ENCODE data around the gene PAQR7.

Gene PAQR7

DNA sequence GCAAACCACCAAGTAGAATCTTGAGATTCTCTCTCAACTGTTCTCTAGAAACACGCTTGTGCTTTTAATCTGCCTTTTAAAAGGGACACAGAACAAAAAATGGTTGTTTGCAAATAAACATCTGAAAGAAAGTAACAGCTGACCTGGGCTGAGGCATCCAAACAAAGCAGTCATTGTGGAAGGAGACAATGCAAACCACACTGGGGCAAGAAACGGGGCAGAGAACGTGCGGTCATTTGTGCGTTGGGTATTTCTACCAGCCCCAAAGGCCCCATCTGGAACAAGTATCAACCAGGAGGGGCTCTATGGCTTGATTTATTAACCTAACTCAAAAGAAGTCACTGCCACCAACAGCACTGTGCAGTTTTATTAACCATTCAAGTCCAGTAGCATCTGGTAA is 24.7 kb upstream of the PAQR7 start:
- Histone ChIP-seq H3K27ac (ENCODE audit: low read length, poor library complexity, severe bottlenecking) (no peak overlapping the region), H4K91ac (ENCODE audit: low read length) (no peak overlapping the region), H2BK120ac (ENCODE audit: low read depth, low read length) (no peak overlapping the region), H3K9me3 (ENCODE audit: control insufficient read depth, low read length) (no peaks in the 10 kb centered on the region), H2BK12ac (ENCODE audit: low read length in 2 of 2) (no peak overlapping the region), H3K79me1 (replicated peaks; ENCODE audit: low read length, poor library complexity, severe bottlenecking) (peaks cover 24% of the 10 kb centered on the region), H3K4me2 (ENCODE audit: low read length, poor library complexity, severe bottlenecking) (no peak overlapping the region), H3K9ac (ENCODE audit: low read length) (no peak overlapping the region), H3K23ac (ENCODE audit: low read length in 2 of 2) (no peak overlapping the region), H4K8ac (ENCODE audit: low read length) (no peak overlapping the region), H2AK5ac (ENCODE audit: low read length, severe bottlenecking) (no peak overlapping the region), H3K14ac (ENCODE audit: low read length in 2 of 2) (no peak overlapping the region), H3K27me3 (ENCODE audit: control insufficient read depth in 1 of 2, insufficient read depth in 1 of 2, low read length in 2 of 2) (no peaks in the 10 kb centered on the region), H3K36me3 (ENCODE audit: control insufficient read depth in 1 of 2, insufficient read depth in 2 of 2, low read depth in 1 of 2, low read length in 2 of 2) (peaks cover 21 to 31% of the 10 kb centered on the region in 2 experiments), H3K4me1 (ENCODE audit: control insufficient read depth, insufficient read depth, low read depth, low read length) (peaks cover 13% of the 10 kb centered on the region), H2BK5ac (ENCODE audit: low read depth, low read length, poor library complexity, severe bottlenecking) (no peak overlapping the region), H2BK15ac (ENCODE audit: low read depth, poor library complexity, severe bottlenecking) (no peak overlapping the region), H3K4me3 (ENCODE audit: insufficient read depth in 1 of 2, low read depth in 1 of 2, low read length in 2 of 2) (no peak overlapping the region), H3K4ac (ENCODE audit: low read depth in 1 of 2, low read length in 2 of 2) (no peak overlapping the region), H3K18ac (ENCODE audit: low read depth in 1 of 2, low read length in 2 of 2) (no peak overlapping the region), H2AFZ (ENCODE audit: low read depth, low read length) (no peak overlapping the region)
- WGBS: 98% methylated on average over 5 of the region's 5 CpGs
- no peak for DNase-seq

DNA sequence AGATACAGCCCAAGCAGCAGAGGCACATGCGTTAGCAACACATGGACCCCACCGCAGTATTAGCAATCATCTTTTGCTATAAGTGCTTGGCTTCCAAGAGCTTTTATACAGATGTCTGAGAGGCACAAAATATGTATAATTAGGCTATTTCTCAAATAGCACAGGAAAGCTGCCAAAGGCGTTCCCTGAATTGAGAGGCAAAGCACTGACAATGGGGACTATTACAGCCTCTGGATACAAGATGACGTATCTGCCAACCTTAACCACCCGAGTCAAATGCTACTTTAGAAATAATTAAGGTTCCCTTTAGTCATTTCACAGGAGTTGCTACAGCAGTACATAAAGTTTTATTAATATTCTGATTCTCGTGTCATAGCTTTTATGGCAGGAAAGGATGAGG is 24.3 kb upstream of the PAQR7 start:
- H3K79me1 ChIP-seq (replicated peaks; ENCODE audit: low read length, poor library complexity, severe bottlenecking): peaks cover 25% of the 10 kb centered on the region
- H3K4ac ChIP-seq (ENCODE audit: low read depth in 1 of 2, low read length in 2 of 2): no peak overlapping the region
- H4K8ac ChIP-seq (ENCODE audit: low read length): no peak overlapping the region
- no peak overlapping the region for H3K9ac ChIP-seq (ENCODE audit: low read length)
- H3K14ac ChIP-seq (ENCODE audit: low read length in 2 of 2): no peak overlapping the region
- no peak overlapping the region for H3K23ac ChIP-seq (ENCODE audit: low read length in 2 of 2)
- over 99% methylated on average over 5 of the region's 6 CpGs for WGBS
- no peak overlapping the region for H2BK5ac ChIP-seq (ENCODE audit: low read depth, low read length, poor library complexity, severe bottlenecking)
- H3K4me2 ChIP-seq (ENCODE audit: low read length, poor library complexity, severe bottlenecking): no peak overlapping the region
- H3K18ac ChIP-seq (ENCODE audit: low read depth in 1 of 2, low read length in 2 of 2): no peak overlapping the region
- H3K27ac ChIP-seq (ENCODE audit: low read length, poor library complexity, severe bottlenecking): no peak overlapping the region
- no peak overlapping the region for H3K4me3 ChIP-seq (ENCODE audit: insufficient read depth in 1 of 2, low read depth in 1 of 2, low read length in 2 of 2)
- no peaks in the 10 kb centered on the region for H3K27me3 ChIP-seq (ENCODE audit: control insufficient read depth in 1 of 2, insufficient read depth in 1 of 2, low read length in 2 of 2)
- H4K91ac ChIP-seq (ENCODE audit: low read length): no peak overlapping the region
- no peak overlapping the region for H2BK15ac ChIP-seq (ENCODE audit: low read depth, poor library complexity, severe bottlenecking)
- DNase-seq: no peak
- H3K36me3 ChIP-seq (ENCODE audit: control insufficient read depth in 1 of 2, insufficient read depth in 2 of 2, low read depth in 1 of 2, low read length in 2 of 2): peaks cover 21 to 31% of the 10 kb centered on the region in 2 experiments
- no peak overlapping the region for H2BK12ac ChIP-seq (ENCODE audit: low read length in 2 of 2)
- no peaks in the 10 kb centered on the region for H3K9me3 ChIP-seq (ENCODE audit: control insufficient read depth, low read length)
- no peak overlapping the region for H2AK5ac ChIP-seq (ENCODE audit: low read length, severe bottlenecking)
- no peak overlapping the region for H2AFZ ChIP-seq (ENCODE audit: low read depth, low read length)
- peaks cover 13% of the 10 kb centered on the region for H3K4me1 ChIP-seq (ENCODE audit: control insufficient read depth, insufficient read depth, low read depth, low read length)
- H2BK120ac ChIP-seq (ENCODE audit: low read depth, low read length): no peak overlapping the region

DNA sequence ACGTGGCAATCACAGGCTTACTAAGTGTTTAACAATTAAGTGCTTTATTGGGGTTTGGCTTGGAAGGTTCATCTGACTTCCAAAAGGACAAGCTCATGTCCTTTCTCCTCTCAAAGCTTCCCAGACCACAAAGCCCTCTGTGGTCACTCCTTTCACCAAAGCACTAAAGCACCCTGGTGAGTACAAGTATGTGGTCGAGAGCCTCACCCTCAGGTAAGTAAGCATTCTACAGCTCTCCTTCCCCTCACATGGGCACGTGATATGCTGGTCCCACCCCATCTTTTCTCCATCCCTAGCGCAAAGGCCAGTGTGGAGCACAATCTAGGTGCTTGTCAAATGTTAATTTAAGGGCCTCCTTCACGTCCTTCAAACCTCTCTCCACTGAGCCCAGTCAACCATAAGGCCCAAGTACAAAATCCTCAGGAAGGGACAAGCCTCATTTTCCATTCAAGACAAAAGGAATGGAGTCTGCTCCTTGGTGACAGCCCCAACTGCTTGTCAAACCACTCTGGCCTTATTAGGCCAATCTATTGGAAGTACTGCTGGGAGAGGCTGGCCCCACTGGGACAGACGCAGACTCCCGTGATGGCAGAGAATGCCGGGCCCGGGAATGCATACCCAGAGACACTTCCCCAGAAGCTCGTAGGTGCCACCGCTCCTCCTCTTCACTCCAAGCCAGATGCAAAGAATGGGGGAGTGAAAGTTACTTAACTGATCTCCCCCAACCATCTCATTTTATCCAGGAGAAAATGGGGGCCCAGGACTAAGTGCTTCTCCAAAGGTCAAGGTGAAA is 22.9 kb upstream of the PAQR7 start:
- no peak overlapping the region for H3K4ac ChIP-seq (ENCODE audit: low read depth in 1 of 2, low read length in 2 of 2)
- H3K36me3 ChIP-seq (ENCODE audit: control insufficient read depth in 1 of 2, insufficient read depth in 2 of 2, low read depth in 1 of 2, low read length in 2 of 2): peaks cover 25 to 31% of the 10 kb centered on the region in 2 experiments
- H3K4me3 ChIP-seq (ENCODE audit: insufficient read depth in 1 of 2, low read depth in 1 of 2, low read length in 2 of 2): no peak overlapping the region
- H2BK120ac ChIP-seq (ENCODE audit: low read depth, low read length): no peak overlapping the region
- H2BK5ac ChIP-seq (ENCODE audit: low read depth, low read length, poor library complexity, severe bottlenecking): no peak overlapping the region
- no peak overlapping the region for H3K27ac ChIP-seq (ENCODE audit: low read length, poor library complexity, severe bottlenecking)
- no peak overlapping the region for H2BK12ac ChIP-seq (ENCODE audit: low read length in 2 of 2)
- H2AFZ ChIP-seq (ENCODE audit: low read depth, low read length): no peak overlapping the region
- no peak overlapping the region for H4K91ac ChIP-seq (ENCODE audit: low read length)
- H3K14ac ChIP-seq (ENCODE audit: low read length in 2 of 2): no peak overlapping the region
- no peaks in the 10 kb centered on the region for H3K27me3 ChIP-seq (ENCODE audit: control insufficient read depth in 1 of 2, insufficient read depth in 1 of 2, low read length in 2 of 2)
- no peak overlapping the region for H2AK5ac ChIP-seq (ENCODE audit: low read length, severe bottlenecking)
- H3K9me3 ChIP-seq (ENCODE audit: control insufficient read depth, low read length): no peaks in the 10 kb centered on the region
- H3K4me1 ChIP-seq (ENCODE audit: control insufficient read depth, insufficient read depth, low read depth, low read length): peaks cover 12% of the 10 kb centered on the region
- H4K8ac ChIP-seq (ENCODE audit: low read length): peak overlapping the region; percentile 23
- no peak overlapping the region for H2BK15ac ChIP-seq (ENCODE audit: low read depth, poor library complexity, severe bottlenecking)
- no peak overlapping the region for H3K9ac ChIP-seq (ENCODE audit: low read length)
- H3K18ac ChIP-seq (ENCODE audit: low read depth in 1 of 2, low read length in 2 of 2): no peak overlapping the region
- no peak overlapping the region for H3K4me2 ChIP-seq (ENCODE audit: low read length, poor library complexity, severe bottlenecking)
- peaks cover 32% of the 10 kb centered on the region for H3K79me1 ChIP-seq (replicated peaks; ENCODE audit: low read length, poor library complexity, severe bottlenecking)
- DNase-seq: no peak
- WGBS: 91% methylated on average over 11 of the region's 11 CpGs
- H3K23ac ChIP-seq (ENCODE audit: low read length in 2 of 2): no peak overlapping the region

DNA sequence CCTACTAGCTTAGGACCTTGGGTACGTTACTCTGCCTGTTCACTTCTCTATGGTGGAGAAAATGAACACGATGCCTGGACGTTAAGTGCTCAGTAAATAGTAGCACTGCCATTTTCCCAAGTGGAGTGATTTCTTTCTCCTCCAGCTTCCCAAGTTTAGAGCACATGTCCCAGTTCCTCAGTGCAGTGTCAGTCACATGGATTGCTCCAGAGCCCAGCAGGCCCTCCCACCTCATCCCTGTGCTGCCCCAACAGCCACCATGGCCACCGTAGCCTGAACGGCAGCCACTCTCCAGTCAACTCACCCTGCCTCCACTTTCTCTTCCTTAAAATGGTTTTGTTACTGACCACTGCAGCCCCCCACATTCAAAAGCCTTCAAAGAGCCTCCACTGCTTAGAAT is 22.2 kb upstream of the PAQR7 start:
- Histone ChIP-seq H2AK5ac (ENCODE audit: low read length, severe bottlenecking) (no peak overlapping the region), H2BK5ac (ENCODE audit: low read depth, low read length, poor library complexity, severe bottlenecking) (no peak overlapping the region), H3K27ac (ENCODE audit: low read length, poor library complexity, severe bottlenecking) (no peak overlapping the region), H4K91ac (ENCODE audit: low read length) (no peak overlapping the region), H2AFZ (ENCODE audit: low read depth, low read length) (no peak overlapping the region), H3K9ac (ENCODE audit: low read length) (no peak overlapping the region), H3K9me3 (ENCODE audit: control insufficient read depth, low read length) (no peaks in the 10 kb centered on the region), H3K4ac (ENCODE audit: low read depth in 1 of 2, low read length in 2 of 2) (no peak overlapping the region), H3K4me2 (ENCODE audit: low read length, poor library complexity, severe bottlenecking) (no peak overlapping the region), H3K23ac (ENCODE audit: low read length in 2 of 2) (no peak overlapping the region), H3K27me3 (ENCODE audit: control insufficient read depth in 1 of 2, insufficient read depth in 1 of 2, low read length in 2 of 2) (no peaks in the 10 kb centered on the region), H2BK12ac (ENCODE audit: low read length in 2 of 2) (no peak overlapping the region), H2BK120ac (ENCODE audit: low read depth, low read length) (no peak overlapping the region), H3K4me3 (ENCODE audit: insufficient read depth in 1 of 2, low read depth in 1 of 2, low read length in 2 of 2) (no peak overlapping the region), H3K4me1 (ENCODE audit: control insufficient read depth, insufficient read depth, low read depth, low read length) (peaks cover 15% of the 10 kb centered on the region), H3K79me1 (replicated peaks; ENCODE audit: low read length, poor library complexity, severe bottlenecking) (peaks cover 32% of the 10 kb centered on the region), H2BK15ac (ENCODE audit: low read depth, poor library complexity, severe bottlenecking) (no peak overlapping the region), H3K14ac (ENCODE audit: low read length in 2 of 2) (no peak overlapping the region), H4K8ac (ENCODE audit: low read length) (no peak overlapping the region), H3K18ac (ENCODE audit: low read depth in 1 of 2, low read length in 2 of 2) (no peak overlapping the region), H3K36me3 (ENCODE audit: control insufficient read depth in 1 of 2, insufficient read depth in 2 of 2, low read depth in 1 of 2, low read length in 2 of 2) (peaks cover 25 to 30% of the 10 kb centered on the region in 2 experiments)
- DNase-seq: no peak
- 86% methylated on average over 5 of the region's 5 CpGs for WGBS

All from mesenchymal stem cell (in vitro differentiated cells and primary cell).